ENCODE data around the gene MS4A4E. TPM values are rescaled to one million over a fixed set of nuclear protein-coding genes. Genes with fewer than 3 reads are reported as not detected.
"Not testable (repeated sequence)": the region's sequence is repeated elsewhere in the genome, so short reads cannot be mapped to it uniquely, and the experiment has no call there.

MS4A4E gene
- total RNA-seq, 1 experiment from 2014 or later: not detected

DNA sequence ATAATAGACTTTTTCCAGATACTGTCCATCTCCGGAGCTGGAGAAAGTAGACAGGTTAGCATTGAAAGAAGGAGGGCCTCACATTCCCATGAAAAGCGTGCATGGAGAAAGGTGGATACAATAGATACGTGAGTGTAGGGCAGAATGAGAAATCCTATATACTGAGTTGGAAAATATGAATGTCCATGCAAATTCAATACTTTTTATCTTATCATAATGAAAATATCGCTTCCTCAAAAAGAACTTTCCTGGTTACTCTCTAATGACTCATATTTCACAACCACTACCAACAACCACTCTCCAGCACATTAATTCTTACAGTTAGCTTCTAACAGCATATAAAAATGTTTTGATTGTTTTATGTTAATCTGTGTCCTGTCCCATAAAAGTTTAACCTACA, 38.0 kb downstream of the MS4A4E start:
- Histone ChIP-seq H3K4me3 (no peak overlapping the region), H3K9me3 (ENCODE audit: insufficient read depth, low read depth) (no peaks in the 10 kb centered on the region), H3F3A (ENCODE audit: insufficient read depth, low read depth) (no peaks in the 10 kb centered on the region), H3K4me1 (replicated peaks; ENCODE audit: insufficient read depth) (no peaks in the 10 kb centered on the region), H4K20me1 (ENCODE audit: insufficient read depth) (no peaks in the 10 kb centered on the region), H2AFZ (no peak overlapping the region), H3K9me2 (ENCODE audit: insufficient read depth) (no peaks in the 10 kb centered on the region), H3K4me2 (no peak overlapping the region), H3K27me3 (ENCODE audit: insufficient read depth, low read depth) (no peaks in the 10 kb centered on the region; the same call in 1 of the 2 replicates), H3K36me3 (ENCODE audit: low read depth) (no peaks in the 10 kb centered on the region), H3K27ac (no peak overlapping the region), H3K79me2 (ENCODE audit: low read depth) (no peaks in the 10 kb centered on the region)
- no TSS peak for BruUV-seq (replicated peaks)
- DNase-seq: no peak
- intact Hi-C loops (cut with micrococcal nuclease; ENCODE audit: unreplicated experiment): no loop called here
- TF ChIP-seq EZH2 (IDR thresholded peaks at IDR 0.05; ENCODE audit: low read depth): no peak
- CTCF ChIA-PET: no interaction called here
- POLR2A ChIA-PET (ENCODE audit: unreplicated experiment): no interaction called here

DNA sequence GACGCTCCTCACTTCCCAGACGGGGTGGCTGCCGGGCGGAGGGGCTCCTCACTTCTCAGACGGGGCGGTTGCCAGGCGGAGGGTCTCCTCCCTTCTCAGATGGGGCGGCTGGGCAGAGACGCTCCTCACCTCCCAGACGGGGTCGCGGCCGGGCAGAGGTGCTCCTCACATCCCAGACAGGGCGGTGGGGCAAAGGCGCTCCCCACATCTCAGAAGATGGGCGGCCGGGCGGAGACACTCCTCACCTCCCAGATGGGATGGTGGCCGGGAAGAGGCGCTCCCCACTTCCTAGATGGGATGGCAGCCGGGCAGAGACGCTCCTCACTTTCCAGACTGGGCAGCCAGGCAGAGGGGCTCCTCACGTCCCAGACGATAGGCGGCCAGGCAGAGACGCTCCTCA, 41.6 kb downstream of the MS4A4E start:
- H4K20me1 ChIP-seq (ENCODE audit: insufficient read depth); H3K4me2 ChIP-seq; H3K27me3 ChIP-seq (ENCODE audit: insufficient read depth, low read depth); CTCF ChIA-PET; H3K27ac ChIP-seq; DNase-seq; H3K36me3 ChIP-seq (ENCODE audit: low read depth); H3K79me2 ChIP-seq (ENCODE audit: low read depth); POLR2A ChIA-PET (ENCODE audit: unreplicated experiment); H3K9me3 ChIP-seq (ENCODE audit: insufficient read depth, low read depth); H2AFZ ChIP-seq; intact Hi-C loops (cut with micrococcal nuclease; ENCODE audit: unreplicated experiment); H3K9me2 ChIP-seq (ENCODE audit: insufficient read depth); H3K4me3 ChIP-seq; BruUV-seq (replicated peaks); H3K4me1 ChIP-seq (replicated peaks; ENCODE audit: insufficient read depth); H3F3A ChIP-seq (ENCODE audit: insufficient read depth, low read depth): not testable (repeated sequence)

DNA sequence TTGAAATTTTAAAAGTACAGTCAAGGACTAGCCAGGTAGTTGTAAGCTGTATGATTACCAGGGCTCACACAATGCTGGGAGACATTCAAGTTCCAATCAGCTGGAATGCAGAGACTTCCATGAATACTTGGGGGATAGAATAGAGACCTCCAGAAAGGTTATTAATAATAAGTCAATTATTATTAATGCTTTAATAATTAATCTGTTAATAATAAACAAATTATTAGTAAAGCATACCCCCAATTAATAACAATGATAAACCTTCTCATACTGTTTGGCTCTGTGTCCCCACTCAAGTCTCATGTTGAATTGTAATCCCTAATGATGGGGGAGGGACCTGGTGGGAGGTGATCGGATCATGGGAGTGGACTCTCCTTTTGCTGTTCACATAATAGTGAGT, 45.5 kb downstream of the MS4A4E start:
- H3K27me3 ChIP-seq (ENCODE audit: insufficient read depth, low read depth): no peaks in the 10 kb centered on the region
- no peak for TF ChIP-seq EZH2 (IDR thresholded peaks at IDR 0.05; ENCODE audit: low read depth)
- TF ChIP-seq, protein P1, sequence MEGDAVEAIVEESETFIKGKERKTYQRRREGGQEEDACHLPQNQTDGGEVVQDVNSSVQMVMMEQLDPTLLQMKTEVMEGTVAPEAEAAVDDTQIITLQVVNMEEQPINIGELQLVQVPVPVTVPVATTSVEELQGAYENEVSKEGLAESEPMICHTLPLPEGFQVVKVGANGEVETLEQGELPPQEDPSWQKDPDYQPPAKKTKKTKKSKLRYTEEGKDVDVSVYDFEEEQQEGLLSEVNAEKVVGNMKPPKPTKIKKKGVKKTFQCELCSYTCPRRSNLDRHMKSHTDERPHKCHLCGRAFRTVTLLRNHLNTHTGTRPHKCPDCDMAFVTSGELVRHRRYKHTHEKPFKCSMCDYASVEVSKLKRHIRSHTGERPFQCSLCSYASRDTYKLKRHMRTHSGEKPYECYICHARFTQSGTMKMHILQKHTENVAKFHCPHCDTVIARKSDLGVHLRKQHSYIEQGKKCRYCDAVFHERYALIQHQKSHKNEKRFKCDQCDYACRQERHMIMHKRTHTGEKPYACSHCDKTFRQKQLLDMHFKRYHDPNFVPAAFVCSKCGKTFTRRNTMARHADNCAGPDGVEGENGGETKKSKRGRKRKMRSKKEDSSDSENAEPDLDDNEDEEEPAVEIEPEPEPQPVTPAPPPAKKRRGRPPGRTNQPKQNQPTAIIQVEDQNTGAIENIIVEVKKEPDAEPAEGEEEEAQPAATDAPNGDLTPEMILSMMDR (conservative IDR thresholded peaks at IDR 0.05): no peak
- no peaks in the 10 kb centered on the region for H3K9me3 ChIP-seq (ENCODE audit: insufficient read depth, low read depth)
- H3K4me2 ChIP-seq: no peak overlapping the region
- H3K27ac ChIP-seq: no peak overlapping the region
- no peaks in the 10 kb centered on the region for H4K20me1 ChIP-seq (ENCODE audit: insufficient read depth)
- H2AFZ ChIP-seq: no peak overlapping the region
- intact Hi-C loops (cut with micrococcal nuclease; ENCODE audit: unreplicated experiment): no loop called here
- H3K9me2 ChIP-seq (ENCODE audit: insufficient read depth): no peaks in the 10 kb centered on the region
- H3K36me3 ChIP-seq (ENCODE audit: low read depth): no peaks in the 10 kb centered on the region
- H3K4me3 ChIP-seq: no peak overlapping the region
- POLR2A ChIA-PET (ENCODE audit: unreplicated experiment): no interaction called here
- CTCF ChIA-PET: no interaction called here
- no peak for DNase-seq
- no peaks in the 10 kb centered on the region for H3F3A ChIP-seq (ENCODE audit: insufficient read depth, low read depth)
- no TSS peak for BruUV-seq (replicated peaks)
- H3K4me1 ChIP-seq (replicated peaks; ENCODE audit: insufficient read depth): no peaks in the 10 kb centered on the region
- no peaks in the 10 kb centered on the region for H3K79me2 ChIP-seq (ENCODE audit: low read depth)

DNA sequence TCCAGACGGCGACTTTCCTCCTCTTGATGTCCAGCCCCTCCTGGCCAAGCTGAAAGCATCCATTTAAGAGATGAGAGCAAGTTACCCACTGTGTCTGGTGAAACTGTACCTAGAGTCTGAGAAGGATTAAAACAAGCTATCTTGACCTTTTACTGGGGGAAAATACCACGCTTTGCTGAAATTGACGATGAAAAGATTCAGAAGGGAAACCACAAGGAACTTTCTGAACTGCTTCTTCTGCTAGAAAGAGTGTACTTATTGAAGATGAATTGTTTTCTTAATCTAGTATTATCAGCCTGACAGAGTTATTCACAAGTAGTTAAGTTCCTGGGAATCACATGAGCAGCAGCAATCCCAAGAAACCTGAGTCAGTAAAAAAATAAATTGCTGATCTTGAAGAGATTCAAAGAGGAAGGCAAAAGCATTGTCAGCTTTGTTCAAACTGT, 47.0 kb downstream of the MS4A4E start:
- no peaks in the 10 kb centered on the region for H3K36me3 ChIP-seq (ENCODE audit: low read depth)
- H3K79me2 ChIP-seq (ENCODE audit: low read depth): no peaks in the 10 kb centered on the region
- no peaks in the 10 kb centered on the region for H3K9me3 ChIP-seq (ENCODE audit: insufficient read depth, low read depth)
- no peaks in the 10 kb centered on the region for H3K27me3 ChIP-seq (ENCODE audit: insufficient read depth, low read depth)
- H3K9me2 ChIP-seq (ENCODE audit: insufficient read depth): no peaks in the 10 kb centered on the region
- TF ChIP-seq, protein P1 (conservative IDR thresholded peaks at IDR 0.05): no peak
- TF ChIP-seq EZH2 (IDR thresholded peaks at IDR 0.05; ENCODE audit: low read depth): no peak
- no peaks in the 10 kb centered on the region for H3K4me1 ChIP-seq (replicated peaks; ENCODE audit: insufficient read depth)
- DNase-seq: no peak
- no peaks in the 10 kb centered on the region for H4K20me1 ChIP-seq (ENCODE audit: insufficient read depth)
- no peak overlapping the region for H3K27ac ChIP-seq
- no TSS peak for BruUV-seq (replicated peaks)
- no peak overlapping the region for H3K4me2 ChIP-seq
- CTCF ChIA-PET: no interaction called here
- no peaks in the 10 kb centered on the region for H3F3A ChIP-seq (ENCODE audit: insufficient read depth, low read depth)
- no peak overlapping the region for H2AFZ ChIP-seq
- no peak overlapping the region for H3K4me3 ChIP-seq
- POLR2A ChIA-PET (ENCODE audit: unreplicated experiment): no interaction called here
- intact Hi-C loops (cut with micrococcal nuclease; ENCODE audit: unreplicated experiment): no loop called here

All from PC-9 (cell line).